Superior temporal gyrus (tissue), 1 donor: ENCODE results near the gene TBKBP1.
A peak's percentile ranks its signal among the peaks of the same experiment; 100 is the strongest.

ENCODE experiments used
- DNase-seq: peaks from one replicate; pipeline ENCODE4 v3.0.0-alpha.2; 2016; ENCODE audit errors: extremely low spot score

TBKBP1 gene

DNA sequence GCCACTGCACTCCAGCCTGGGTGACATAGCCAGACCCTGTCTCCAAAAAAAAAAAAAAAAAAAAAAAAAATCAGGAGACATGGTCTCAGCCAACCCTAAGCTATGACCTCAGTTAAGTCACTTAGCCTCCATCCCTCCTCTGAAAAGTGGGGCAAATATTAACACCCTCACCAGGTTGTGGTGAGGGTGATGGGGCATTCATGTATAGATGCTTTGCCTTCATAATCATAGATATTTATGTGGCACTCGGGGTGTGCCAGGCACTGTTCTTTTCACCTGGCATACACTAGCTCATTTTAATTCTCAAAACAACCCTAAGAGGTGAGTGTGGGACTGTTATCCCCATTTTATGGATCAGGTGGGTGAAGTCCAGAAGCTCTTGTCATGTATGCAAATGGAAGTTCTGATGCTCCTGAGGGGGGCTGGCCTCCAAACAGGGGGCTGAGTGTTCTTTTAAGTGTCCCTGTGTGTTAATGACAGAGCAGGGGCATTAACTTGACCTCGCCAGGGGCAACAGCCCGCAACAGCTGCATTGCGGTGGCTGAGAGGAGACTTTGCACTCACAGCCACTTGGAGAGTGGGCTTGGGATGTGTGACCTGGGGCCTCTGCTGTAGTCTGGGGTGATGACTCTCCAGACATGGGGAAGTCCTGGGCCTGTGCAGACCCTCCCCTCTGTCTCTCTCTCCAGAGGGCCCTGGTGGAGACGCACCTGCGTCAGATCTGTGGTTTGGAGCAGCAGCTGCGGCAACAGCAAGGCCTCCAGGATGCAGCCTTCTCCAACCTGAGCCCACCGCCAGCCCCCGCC lies 4.1 kb downstream of the TBKBP1 start:
- DNase-seq = no peak

DNA sequence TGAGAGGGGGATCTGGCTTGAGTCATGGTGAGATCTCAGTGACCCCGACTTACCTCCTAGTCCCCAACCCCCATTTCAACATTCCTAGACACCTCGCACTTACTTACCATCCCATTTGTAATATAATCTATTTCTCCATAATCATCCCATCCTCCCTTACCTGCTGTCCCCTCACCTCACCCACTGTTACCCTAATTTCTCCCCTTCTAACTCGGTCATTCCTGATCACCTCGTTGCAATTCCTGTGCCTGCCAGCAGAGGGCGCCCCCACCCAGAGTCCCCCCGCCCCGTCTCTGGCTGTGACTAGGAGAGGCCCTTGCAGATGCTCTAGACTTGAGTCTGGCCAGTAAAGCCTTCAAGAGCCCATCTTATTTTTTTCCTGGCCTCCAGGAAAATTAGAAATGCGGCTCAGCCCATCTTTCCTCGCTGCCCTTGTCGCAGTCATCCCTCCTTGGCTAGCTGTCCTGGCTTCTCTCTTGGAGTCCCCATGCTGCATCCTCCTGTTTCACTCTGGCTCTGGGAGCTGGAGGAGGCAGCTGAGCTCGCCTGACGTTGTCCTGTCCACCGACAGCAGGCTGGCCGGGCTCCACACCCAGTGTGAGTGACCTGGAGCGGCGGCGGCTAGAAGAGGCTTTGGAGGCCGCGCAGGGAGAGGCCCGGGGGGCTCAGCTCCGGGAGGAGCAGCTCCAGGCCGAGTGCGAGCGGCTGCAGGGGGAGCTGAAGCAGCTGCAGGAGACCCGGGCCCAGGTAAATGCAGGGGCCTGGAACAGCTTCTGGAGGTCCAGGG lies 5.0 kb downstream of the TBKBP1 start:
- DNase-seq = peak; percentile 67

DNA sequence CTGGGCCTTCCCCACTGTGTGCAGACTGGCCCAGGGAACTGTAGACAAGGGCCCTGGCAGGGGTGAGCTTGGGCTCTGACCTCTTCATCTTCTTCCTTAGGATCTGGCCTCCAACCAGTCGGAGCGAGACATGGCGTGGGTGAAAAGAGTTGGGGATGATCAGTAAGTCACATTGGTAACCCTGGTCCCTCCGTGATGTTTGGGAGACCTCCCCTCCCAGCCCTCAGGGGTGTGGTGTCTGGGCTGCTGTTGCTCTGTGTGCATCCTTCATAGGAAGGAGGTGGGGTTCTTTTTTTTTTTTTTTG lies 5.5 kb downstream of the TBKBP1 start:
- no peak for DNase-seq

DNA sequence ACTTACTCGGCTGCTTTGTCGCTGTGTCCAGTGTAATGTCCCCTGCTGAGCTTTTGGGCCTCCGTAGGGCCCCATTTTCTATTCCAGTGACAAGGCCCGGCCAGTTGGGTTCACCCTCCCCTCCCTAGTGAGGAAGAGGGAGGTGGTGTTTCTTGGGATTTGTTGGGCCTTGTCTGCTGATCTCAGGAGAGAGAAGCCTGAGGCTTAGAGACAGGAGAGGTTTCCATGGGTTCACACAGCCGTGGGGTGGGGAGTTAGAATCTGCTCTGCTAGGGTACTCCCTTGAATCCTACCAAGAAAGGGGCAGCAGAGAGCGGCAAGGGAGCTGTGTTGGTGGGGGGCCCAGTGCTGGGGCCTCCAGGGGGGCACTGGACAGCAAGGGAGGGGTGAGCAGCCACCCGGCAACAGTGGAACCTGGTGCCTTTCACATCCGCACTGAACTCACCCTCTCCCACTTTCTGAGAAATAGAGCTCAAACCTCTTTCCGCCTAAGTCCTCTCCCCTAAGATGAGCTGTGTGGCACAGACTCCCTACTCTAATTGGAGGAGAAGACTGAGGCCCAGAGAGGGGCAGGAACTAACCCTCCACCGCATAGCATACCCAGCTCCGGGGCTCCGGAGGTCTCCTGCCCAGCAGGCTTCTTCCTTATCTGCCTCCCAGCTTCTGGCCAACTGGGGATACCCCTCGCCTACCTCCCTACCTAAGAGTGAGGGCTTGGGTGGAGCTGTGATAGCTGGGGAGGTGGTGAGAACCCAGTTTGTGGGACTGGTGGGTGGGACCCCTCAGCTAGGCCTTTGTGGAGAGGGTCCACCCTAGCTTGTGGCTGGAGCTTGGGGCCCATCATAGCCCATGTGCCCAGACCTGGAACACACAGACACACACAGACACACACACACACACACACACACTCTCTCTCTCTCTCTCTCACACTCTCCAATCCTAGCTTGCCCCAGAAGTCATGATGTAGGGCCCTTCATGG lies 6.8 kb downstream of the TBKBP1 start:
- DNase-seq = no peak

GRCh38 chr17:47701608-47702007 lies 7.6 kb downstream of the TBKBP1 start:
- DNase-seq = no peak

DNA sequence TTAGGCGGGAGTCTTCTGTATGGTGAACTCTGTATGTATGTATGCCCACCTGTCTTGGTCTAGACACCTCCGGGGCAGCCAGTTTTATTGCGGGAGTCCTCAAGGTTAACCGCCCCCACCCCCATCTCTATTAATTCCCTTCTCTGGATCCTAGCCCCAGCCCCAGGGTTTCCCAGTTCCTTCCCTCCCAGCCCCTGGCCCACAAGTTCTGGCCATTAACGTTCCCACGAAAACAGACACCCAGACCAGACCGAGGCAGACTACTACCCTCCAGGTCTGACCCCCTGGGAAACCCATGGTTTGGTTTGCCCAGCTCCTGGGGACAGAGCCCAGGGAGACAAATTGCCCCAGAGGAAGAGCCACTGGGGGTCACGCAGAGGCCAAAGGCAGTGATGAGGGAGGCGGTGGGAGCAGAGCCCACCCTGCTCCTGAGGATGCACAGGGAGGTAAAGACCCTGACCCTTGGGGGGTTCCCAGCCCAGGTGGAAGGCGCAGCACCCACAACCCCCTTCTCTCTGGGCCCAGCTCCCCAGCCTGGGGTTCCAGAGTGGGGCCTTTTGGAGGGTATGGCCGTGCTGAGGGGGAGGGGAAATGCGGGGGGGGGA lies 8.5 kb downstream of the TBKBP1 start:
- no peak for DNase-seq

GRCh38 chr17:47703191-47703591 lies 9.2 kb downstream of the TBKBP1 start:
- DNase-seq = no peak

- DNase-seq = no peak
Observed at GRCh38 chr17:47703671-47704070, 9.7 kb downstream of the TBKBP1 start.

DNA sequence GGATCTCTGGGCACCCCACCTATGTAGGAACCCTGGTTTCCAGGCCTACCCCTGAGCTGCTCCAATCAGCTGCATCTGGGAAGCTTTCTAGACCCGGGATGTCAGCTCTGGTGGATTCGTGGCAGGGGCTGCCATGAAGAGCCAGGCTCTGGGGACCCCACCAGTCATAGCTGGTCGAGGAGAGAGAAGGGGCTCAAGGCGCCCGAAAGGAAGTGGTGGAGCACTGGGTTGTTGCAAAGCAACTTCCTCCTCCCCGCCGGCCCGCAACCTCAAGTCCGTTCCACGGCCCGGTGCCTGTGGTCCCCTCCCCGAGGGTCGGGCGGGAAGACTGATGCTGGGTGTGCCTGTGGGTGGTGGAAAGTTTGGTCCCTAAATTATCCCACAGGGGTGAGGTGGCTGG lies 10.2 kb downstream of the TBKBP1 start:
- no peak for DNase-seq

GRCh38 chr17:47704736-47705135 lies 10.8 kb downstream of the TBKBP1 start:
- no peak for DNase-seq

- DNase-seq = no peak
Observed at GRCh38 chr17:47705536-47706530, 11.9 kb downstream of the TBKBP1 start.

- DNase-seq = peak; percentile 67
Observed at GRCh38 chr17:47707056-47707804, 13.3 kb downstream of the TBKBP1 start.

GRCh38 chr17:47707884-47708283 lies 13.9 kb downstream of the TBKBP1 start:
- no peak for DNase-seq

DNA sequence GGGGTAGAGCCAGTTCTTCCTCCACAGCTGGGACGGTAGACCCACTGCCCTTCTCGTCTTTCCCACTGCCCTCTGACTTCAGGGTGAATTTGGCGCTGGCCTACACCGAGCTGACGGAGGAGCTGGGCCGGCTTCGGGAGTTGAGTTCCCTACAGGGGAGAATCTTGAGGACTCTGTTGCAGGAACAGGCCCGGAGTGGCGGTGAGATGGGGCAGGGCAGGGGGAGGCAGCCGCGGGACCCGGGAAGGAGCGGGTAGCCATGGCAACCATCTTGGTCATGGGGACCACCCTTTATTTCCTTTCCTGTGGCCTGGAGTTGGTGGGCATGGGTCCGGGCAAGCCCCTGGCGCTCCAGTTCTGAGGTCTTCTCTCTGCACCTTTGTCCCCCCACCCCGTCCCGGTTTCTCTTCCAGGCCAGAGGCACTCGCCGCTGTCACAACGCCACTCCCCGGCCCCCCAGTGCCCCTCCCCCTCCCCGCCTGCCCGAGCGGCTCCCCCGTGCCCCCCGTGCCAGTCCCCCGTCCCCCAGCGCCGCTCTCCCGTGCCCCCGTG lies 14.4 kb downstream of the TBKBP1 start:
- DNase-seq = no peak

GRCh38 chr17:47708864-47709541 lies 15.0 kb downstream of the TBKBP1 start:
- DNase-seq = no peak

DNA sequence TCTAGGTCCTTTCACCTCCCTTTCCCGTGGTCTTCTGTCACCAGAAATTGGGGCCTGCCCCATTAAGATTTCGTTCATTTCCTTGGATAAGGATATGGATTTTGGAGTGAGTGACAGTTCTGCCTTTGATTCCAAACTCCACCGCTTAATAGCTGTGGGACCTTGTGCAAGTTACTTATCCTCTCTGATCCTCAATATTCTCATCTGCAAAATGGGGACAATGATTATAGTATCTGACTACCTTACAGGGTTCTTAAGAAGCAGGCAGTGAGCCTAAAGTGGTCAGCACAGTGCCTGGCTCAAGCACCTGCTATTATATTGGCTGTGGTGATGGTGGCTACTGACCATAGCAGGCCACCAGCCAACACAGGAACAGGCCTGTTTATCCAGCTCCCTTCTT lies 15.6 kb downstream of the TBKBP1 start:
- DNase-seq = no peak

DNA sequence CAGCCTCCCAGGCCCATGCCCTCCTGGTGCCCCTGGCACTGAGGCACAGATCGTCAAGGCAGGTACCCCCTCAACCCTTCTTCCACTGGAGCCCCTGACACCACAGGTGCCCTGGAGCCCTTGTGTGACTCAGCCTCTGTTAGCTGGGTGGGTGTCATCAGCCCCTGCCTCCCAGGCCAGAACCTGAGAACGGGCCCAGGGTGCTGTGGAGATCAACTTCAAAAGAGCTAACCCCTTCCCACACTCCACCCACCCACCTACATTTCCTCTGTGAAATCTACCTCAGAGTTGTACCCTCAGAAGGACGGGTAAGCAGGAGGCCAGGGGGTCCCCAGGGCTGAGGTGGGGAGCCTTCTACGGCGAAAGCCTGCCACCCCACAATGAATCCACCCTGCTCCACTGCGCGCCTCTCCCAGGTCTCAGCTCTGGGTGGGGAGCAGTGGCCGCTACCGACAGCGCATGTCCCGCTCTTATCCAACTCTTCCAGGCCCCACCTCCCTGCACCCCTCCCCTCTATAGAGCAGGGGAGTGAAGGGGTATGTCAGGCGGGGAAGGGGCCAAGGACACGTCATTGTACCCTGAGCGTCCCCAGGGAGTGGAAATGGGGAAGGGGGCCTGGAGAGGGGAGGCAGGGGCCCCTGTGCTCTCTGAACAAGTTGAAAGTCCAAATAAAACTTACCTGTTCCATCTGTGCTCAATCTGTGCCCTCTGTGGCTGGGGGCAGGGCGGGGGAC lies 17.6 kb downstream of the TBKBP1 start:
- DNase-seq = no peak
